Measurements from ENCODE around the gene IGSF3. TPM values are rescaled to one million over a fixed set of nuclear protein-coding genes. Genes with fewer than 3 reads are reported as not detected.
"Not testable (repeated sequence)": the region's sequence is repeated elsewhere in the genome, so short reads cannot be mapped to it uniquely, and the experiment has no call there.

The IGSF3 gene
- total RNA-seq, 1 donor = 13.8 TPM

DNA sequence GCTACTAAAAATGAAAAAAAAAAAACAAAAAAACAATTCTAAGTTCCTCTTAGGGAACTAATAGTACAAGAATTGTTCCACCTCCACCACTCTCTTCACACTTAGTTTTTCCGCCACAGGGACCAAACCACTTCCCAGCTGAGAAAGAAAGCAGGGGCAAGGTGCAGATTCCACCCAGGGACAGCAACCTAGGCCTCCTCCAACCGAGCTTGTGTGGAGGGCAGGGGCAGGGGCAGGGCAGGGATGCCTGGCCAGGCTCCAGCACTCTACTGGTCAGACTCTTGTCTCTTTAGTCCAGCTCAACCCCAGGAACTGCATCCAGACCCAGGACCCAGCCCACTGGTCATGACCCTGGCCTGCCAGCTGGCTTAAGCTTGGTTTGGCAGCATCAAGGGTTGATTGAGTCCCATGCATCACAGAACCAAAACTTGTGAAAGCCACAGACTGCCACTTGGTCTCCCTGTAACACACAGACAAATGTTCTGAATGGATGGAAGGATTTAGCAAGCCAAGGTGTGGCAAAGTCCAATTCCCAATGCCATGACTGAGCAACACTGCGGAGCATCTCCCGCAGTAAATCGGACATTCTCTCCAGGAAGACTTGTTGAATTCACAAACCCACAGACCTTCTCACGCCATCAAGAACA is 77.1 kb downstream of the IGSF3 start:
- not testable (repeated sequence) for DNase-seq (ENCODE audit: low read depth); H3K4me3 ChIP-seq (ENCODE audit: low read depth, low read length)

DNA sequence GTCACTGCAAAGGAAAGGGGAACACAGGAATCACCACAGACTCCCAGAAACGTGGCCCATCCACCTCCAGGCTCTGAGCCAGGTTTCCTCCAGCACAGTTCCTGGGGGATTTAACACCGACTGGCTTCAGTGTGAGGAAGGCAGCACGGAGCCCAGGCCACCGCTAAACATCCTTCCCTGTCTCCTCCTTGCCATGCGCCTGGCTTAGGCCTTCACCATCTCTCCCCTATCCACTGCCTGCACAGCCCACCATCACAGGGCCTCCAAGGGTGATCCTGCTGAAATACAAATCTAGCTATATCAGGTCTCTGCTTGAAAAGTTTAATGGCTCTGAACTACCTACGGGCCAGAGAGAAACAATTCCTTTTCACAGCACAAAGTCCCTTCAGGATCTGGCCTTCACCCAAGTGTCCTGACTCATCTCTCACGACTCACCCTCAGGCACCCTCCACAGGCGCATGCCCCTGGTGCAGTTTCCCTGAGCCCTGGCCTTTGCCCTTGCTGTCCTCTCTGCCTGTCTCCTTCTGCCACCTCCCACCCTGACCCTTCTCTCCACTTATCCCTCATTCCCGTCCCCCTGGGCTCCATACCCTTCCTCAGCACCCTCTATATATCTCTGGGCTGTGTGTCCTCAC is 78.3 kb downstream of the IGSF3 start:
- H3K4me3 ChIP-seq (ENCODE audit: low read depth, low read length) = not testable (repeated sequence)
- DNase-seq (ENCODE audit: low read depth) = peak; percentile 14

DNA sequence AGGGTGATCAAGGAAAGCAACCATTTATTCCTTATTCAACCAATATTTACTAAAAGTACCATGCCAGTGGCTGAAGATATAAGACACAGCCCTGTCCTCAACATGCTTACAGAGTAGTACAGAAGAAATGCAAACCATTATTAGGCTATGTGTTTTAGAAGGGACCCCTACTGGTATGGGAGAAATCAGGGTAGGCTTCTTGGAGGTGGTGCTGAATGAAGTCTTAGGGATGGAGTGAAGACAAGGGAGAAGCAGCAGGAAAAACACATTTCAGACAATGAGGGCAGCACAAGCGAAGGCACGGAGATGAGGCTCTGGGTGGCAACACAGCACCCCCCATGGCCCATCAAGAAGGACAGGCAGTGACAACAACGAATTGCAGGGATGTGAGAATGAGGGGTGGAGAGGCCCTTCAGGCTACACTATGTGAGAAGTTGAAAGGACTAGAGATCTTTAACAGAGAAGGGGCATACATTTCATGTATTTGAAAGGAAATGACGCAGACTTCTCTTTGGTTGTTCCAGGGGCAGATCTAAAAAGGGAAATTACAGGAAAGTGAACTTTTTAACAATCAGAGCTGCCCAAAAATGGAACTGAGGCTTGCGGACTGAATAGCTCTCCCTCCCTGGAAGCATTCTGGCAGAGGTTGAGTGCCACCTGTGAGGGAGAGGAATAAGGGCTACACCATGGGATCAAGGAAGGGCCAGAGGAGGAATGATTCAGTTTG is 79.9 kb downstream of the IGSF3 start:
- TF ChIP-seq, protein P1, sequence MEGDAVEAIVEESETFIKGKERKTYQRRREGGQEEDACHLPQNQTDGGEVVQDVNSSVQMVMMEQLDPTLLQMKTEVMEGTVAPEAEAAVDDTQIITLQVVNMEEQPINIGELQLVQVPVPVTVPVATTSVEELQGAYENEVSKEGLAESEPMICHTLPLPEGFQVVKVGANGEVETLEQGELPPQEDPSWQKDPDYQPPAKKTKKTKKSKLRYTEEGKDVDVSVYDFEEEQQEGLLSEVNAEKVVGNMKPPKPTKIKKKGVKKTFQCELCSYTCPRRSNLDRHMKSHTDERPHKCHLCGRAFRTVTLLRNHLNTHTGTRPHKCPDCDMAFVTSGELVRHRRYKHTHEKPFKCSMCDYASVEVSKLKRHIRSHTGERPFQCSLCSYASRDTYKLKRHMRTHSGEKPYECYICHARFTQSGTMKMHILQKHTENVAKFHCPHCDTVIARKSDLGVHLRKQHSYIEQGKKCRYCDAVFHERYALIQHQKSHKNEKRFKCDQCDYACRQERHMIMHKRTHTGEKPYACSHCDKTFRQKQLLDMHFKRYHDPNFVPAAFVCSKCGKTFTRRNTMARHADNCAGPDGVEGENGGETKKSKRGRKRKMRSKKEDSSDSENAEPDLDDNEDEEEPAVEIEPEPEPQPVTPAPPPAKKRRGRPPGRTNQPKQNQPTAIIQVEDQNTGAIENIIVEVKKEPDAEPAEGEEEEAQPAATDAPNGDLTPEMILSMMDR (IDR thresholded peaks at IDR 0.05; ENCODE audit: insufficient read depth, low read depth, low read length) = no peak
- DNase-seq (ENCODE audit: low read depth) = no peak
- H3K4me3 ChIP-seq (ENCODE audit: low read depth, low read length) = no peak overlapping the region

DNA sequence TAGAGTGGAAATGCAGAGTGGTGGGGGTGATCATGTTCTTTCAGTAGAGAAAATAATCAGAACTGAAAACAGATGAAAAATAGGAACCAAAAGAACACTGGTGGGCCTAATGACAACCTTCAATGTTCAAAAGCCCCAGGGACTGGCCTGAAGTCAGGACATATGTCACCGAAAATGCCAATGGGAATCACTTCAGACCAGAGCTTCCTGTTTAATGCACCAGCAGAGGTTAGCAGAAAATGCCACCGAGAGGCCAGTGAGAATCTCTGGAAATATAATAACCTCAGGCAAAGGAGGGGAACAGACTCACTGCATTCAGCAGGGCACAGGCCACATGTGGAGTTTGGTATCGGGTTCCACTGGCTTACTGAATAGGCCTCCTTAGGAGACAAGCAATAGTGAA is 80.8 kb downstream of the IGSF3 start:
- no peak overlapping the region for H3K4me3 ChIP-seq (ENCODE audit: low read depth, low read length)
- TF ChIP-seq, protein P1 (IDR thresholded peaks at IDR 0.05; ENCODE audit: insufficient read depth, low read depth, low read length) = no peak
- no peak for DNase-seq (ENCODE audit: low read depth)

DNA sequence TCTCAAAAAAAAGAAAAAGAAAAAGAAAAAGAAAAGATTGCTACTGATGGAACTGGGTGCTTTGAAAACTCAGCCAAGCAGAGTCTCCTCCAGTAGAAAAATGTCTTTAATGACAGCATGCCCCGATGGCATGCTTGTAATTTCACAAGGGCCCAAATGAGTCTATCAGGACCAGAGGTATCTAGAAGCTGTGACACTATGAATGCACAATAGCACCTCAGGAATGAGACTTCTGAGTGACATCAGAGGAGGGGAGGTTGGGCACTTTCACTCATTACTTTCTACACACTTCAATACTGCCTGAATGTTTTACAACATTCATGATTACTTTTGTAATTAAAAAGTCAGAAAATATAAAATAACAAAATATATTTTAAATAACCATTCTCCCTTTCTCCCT is 81.6 kb downstream of the IGSF3 start:
- TF ChIP-seq, protein P1 (IDR thresholded peaks at IDR 0.05; ENCODE audit: insufficient read depth, low read depth, low read length) = no peak
- no peak for DNase-seq (ENCODE audit: low read depth)
- H3K4me3 ChIP-seq (ENCODE audit: low read depth, low read length) = no peak overlapping the region

DNA sequence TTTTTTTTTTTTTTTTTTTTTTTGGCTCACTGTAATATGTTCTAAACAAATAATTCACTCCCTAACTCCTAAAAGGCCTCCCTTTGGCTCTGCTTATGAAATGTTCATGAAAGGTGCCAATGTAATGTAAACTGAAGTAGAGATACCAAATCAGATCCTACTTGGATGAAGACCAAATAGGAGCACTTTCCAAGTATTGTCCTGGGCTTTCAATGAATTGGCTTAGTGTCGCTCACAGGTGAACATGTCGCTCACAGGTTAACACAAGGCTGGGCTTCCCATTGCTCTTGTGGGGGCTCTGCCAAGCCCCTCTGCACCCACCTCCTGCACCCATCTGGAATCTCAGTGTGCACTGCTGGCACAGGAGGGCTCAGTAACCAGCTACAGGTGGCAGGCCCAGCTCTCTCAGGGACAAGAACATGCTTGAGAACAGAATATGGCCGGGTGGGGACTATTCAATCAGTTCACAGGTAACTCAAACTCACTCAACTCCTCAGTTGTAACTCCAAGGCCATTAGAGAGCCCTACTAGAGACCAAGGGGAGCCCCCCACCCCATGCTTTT is 86.1 kb downstream of the IGSF3 start:
- no peak for DNase-seq (ENCODE audit: low read depth)
- TF ChIP-seq, protein P1 (IDR thresholded peaks at IDR 0.05; ENCODE audit: insufficient read depth, low read depth, low read length) = no peak
- no peak overlapping the region for H3K4me3 ChIP-seq (ENCODE audit: low read depth, low read length)

DNA sequence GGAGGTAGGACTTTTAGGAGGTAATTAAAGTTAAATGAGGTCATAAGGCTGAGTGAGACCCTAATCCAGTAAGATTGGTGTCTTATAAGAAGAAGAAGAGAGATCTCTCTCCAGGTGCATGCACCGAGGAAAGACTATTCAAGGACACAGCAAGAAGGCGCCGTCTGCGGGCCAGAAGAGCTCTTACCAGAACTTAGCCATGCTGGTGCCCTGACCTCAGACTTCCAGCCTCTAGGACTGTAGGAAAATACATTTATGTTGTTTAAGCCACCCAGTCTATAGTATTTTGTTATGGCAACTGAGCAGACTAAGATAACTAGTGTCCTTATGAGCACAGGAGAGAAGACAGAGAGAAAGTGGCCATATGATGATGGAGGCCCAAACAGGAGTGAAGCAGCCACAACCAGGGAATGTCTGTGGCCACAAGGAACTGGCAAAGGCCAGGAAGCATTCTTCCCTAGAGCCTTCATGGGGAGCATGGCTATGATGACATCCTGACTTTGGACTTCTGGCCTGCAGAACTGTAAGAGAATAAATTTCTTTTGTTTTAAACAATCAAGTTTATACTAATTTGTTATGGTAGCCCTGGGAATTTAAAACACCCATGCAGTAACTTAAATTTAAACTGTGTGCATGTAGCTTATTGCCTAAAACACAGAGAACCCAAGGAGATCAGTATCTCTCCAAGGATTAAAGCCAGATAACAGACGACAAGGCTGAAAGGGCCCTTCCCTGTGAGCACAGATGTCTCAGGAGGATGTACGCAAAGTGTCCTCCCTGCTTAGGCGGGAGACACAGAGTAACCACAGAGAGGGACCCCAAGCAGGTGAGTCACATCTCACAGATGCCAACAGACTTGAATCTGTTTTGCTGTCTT is 86.8 kb downstream of the IGSF3 start:
- TF ChIP-seq, protein P1 (IDR thresholded peaks at IDR 0.05; ENCODE audit: insufficient read depth, low read depth, low read length) = no peak
- no peak for DNase-seq (ENCODE audit: low read depth)
- no peak overlapping the region for H3K4me3 ChIP-seq (ENCODE audit: low read depth, low read length)

All from fibroblast of villous mesenchyme (primary cell).